ENCODE results near the gene OSTC.

Gene OSTC

DNA sequence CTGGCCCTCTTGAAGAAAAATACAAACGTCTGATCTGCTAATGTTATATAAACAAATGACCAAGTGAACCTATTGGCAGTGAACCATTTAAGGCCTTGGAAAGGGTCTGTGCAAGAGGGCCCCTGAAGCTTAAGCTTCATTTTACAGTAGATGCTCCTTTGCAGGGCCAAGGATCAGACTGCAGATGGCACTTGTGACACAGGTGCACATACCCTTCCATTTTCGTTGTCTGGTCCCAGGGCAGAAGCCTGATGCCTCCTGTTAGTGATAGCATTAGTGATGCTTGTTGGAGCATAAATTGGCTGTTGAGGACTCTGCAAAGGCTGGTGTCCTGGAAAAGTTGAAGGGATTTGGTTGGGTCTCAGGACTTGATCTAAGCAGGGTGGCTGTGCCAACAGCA lies 65.9 kb downstream of the OSTC start:
- no peak for DNase-seq (ENCODE audit: low read depth)

DNA sequence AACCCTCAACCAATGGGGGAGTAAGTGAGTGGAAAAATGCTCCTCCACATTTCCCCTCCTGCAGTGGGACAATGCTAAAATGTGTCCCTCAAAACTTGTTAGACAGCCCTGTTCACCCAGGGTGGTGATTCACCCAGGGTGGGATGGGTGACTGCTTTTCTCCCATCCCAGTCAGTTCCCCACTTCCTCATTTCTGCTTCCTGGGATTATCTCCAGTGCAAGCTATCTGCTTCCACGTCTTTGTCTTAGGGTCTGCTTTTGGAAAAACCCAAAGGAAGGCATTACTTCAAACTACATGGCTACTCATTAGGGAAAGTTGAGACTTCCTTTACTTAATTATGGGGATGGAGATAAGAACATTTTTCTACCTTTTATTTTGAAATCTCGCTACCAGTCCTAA lies 67.0 kb downstream of the OSTC start:
- DNase-seq (ENCODE audit: low read depth) = no peak

Data from stimulated activated CD8-positive, alpha-beta memory T cell treated with anti-CD3 and anti-CD28 coated beads, Interleukin-15, amount 100 ng/mL, for 1 hour (primary cell).